Epidermal melanocyte (primary cell): ENCODE data around the gene NPAS3.

ENCODE experiments used
- DNase-seq: peaks from one replicate; pipeline ENCODE4 v3.0.0; 2011; ENCODE audit warnings: low spot score; ENCODE audit not compliant: insufficient read length

The NPAS3 gene

DNA sequence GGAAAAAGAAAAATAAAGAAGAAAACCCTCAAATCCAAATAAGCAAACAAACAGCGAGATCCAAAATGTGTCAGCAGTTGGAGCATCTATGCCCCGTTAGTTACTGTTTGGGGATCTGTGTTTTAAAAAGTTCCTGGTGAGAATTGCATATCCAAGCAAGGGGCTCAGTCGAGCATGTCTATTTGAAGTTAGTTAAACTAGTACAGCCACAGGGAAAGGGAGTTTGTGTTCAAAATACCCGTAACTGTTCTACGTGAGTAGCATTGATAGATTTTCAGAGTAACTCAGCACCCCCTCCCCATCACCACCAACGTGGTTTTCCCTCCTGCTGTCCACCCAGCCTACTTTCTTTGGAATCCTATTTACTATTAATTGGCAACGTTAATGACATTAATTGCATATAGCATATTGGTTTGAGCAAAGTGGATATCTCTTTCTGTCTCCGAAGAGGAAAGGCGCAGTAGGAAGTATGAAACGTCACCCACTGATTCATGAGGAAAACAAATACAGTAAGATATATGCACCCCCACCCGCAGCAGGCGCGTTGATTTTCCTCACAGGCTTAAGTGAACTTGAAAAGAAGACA lies 1.5 kb downstream of the NPAS3 start:
- DNase-seq: no peak

DNA sequence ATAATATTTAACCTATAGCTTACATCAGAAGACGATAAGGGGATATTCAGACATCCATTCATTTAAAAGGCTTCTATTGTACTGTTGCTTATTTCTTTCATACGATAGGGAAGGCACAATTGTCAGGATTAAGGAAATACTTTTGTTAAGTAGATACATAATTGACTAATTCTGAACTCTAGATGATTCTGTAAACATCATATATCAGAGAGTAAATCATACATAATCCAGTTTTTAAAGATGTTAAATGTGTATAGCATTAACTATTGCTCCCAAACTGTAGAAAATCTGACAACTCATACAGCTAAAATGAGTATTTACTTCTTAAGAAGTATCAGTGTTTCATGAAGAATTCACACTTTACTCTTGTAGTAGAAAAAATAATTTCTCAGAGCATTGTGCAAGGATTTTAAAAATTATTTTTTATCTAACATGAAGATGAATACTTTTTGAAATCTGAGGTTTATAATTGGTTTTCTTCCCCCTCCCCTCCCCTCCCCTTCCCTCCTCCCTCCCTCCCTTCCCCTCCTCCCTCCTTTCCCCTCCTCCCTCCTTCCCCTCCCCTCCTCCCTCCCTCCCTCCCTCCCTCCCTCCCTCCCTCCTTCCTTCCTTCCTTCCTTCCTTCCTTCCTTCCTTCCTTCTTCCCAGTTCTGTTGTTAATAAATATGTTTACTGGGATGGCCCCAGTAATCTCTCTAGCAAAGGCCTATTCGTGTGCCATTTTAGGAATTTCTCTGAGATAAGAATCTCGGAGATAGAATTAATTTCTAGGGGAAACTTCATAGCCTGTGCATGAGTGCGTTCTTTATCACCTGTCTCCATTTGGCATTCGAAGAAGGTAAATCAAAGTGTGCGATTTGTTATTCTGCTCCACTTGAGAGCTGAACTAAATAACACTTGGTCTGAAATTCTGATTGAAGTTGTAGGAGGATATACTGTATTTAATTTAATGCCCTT lies 2.3 kb downstream of the NPAS3 start:
- no peak for DNase-seq

DNA sequence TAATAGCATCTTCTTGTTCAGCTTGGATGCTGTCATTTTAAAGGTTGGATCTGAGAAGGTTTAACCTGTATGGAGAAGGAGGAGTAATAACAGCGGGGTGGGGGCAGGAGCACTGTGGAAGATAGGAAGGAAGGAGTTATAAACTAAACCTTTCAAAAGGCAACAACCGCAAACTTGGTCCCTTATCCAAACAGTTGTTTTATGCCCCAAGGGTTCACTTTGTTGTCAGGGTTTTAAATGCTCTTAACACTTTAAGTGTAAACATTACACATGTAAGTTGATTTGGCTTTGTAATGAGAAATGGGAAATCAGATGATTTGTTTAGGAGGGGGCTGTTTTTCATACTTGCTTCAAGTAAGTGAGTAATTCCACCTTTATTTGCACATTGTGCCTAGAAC lies 3.0 kb downstream of the NPAS3 start:
- no peak for DNase-seq

DNA sequence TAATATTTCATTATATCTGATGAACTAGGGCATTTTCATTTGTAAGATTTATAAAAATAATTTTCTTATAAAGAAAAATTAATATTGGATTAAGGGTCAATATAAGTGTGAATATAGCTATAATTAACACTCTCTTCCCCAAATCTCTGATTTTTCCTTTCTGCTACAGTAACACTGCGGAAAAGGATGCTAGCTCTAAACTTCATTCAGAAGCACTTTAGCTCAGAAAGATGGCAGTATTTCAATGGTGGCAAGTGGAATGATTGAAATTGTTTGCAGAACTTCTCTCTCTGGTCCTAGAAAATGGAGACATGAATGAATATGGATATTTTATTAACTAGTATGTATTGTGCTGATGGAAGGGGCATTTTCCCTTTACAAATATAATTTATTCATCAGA lies 8.4 kb downstream of the NPAS3 start:
- no peak for DNase-seq

DNA sequence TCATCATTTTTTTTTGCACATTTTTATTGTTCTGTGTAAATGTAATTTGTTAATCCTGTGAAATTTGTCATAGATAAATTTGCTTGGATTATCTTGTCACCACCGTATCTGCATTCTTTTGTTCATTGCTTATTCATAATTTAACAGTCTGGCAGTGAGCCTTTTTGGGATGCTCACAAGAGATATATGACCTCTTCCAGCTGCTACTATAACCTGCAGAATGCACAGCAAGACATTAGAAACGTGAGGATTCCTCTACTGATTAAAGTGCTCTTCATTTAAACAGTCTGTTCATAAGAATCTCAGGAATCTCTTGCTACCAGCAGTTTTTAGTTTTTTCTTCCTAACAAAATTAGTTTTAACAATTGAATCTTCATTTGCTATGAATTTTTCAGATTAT lies 9.1 kb downstream of the NPAS3 start:
- DNase-seq: no peak

DNA sequence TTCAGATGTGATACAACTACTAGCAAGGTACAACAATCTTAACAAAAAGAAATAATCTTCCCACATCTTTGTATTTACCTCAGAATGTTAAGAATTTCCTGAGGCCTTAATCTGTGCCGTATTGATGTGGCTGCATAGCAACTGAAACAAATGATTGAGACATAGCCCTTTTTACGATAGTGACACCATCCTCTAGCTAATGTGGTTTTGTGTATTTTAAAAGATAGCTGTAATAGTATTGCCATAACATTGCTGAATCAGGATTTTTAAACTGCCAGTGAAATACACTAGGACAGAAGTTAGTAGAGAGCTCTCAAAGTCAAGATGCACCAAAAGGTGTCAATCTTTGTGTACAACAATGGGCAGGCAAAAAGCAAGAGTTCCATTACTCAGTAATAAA lies 11.9 kb downstream of the NPAS3 start:
- DNase-seq: no peak

DNA sequence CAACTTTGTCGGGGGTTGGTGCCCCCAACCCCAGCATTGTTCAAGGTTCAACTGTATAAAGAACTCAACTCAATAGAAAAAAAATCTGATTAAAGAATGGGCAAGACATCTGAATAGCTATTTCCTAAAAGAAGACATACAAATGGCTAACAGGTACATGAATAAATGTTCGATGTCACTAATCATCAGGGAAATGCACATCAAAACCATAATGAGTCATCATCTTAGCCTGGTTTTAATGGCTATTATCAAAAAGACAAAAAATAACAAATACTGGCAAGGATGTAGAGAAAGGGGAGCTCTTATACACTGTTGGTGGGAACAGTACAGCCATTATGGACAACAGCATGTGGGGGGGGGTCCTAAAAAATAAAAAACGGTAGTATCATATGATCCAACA lies 28.7 kb downstream of the NPAS3 start:
- DNase-seq: no peak

DNA sequence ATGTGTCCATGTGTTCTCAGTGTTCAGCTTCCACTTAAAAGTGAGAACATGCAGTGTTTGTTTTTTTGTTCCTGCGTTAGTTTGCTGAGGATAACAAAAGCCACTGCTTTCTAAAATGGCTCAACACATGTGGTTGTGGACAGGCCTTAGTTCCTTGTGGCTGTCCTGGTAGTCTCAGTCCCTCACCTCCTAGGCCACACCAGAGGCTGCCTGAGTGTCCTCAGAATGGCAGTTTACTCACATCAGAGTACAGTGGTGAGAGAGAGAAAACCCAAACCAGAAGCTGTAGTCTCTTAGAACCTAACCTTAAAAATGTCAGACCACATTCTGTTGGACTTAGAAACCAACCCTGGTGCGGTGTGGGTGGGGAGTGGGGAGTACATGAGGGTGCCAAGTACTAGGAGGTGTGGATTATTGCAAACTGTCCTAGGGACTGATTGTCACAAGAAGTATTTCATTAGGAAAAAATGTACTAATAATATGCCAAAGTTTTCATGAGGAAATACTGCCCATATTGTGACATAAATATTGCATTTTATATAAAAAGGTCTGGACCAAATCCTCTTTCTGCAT lies 30.4 kb downstream of the NPAS3 start:
- DNase-seq: no peak

DNA sequence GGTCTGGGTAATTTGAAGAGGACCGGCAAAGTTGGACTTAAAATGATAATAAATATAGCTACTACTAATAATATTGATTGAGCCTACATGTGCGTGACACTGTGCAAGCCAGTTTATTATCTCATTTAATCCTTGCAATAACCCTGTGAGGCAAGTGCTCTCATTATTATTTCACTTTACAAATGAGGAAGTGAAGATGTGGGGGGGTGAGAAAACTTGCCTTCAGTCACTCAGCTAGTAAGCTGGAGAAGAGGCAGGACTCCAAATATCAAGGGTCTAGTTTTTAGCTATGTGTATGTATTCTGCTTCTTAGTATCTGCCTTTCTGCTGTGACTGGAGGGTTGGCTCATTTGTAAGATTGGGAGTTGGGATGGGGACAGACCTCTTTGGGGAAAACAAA lies 39.2 kb downstream of the NPAS3 start:
- DNase-seq: no peak

DNA sequence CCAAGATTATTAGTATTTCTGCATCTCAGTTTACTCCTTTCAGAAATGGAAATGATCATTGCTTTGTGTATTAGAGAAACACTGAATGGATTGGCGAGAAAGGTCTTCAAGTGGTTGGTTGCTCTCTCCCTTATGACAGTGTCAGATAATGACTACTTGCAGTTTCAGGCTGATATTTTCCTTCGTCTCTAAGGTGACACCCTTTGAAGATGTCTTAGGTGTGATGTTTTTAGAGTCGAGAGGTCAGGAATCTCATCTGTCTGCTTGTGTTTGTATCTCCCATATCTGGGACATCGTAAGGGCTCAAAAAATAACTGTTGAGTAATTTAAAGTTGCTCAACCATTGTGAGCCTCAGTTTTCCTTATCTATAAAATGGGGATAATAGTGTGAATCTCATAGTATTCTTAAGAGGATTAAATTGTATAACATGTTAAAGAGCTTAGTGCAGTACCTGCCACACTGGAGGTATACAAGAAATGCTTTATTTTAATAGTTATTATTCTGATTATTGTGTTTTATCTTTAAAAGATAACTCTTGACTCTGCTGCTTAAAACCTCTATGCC lies 40.1 kb downstream of the NPAS3 start:
- no peak for DNase-seq

DNA sequence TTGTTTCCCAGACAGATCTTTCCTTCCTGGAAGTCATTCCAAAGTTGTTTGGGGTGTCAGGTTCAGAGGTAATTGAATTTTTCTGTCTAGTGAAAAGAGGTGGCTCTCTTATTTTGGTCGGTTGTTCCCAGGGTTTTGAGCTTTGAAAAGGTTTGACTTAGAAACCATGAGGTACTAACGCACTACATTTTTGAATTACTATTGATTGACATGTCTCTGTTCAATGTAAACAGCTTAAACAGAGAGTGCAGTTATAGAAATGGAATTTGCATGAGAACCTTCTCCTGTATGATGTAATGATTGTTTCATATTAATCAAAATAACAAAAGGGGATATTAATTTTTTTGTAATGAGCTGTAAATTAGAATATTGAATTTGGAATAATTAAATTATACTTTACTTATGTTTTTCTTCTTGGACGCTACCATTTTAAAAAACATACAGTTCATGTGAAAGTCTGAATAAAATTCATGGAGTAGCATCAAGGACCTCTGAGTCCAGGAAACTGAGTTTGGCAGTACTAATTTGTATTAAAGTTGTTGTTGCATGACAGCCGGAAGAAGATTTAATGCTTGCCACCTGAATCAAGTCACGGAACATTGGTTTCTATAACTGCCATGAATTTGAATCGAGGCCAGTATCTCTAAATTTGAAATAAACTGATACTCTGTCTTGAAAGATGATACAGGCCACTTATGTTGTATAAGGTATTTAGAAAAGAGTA lies 41.7 kb downstream of the NPAS3 start:
- DNase-seq: no peak

DNA sequence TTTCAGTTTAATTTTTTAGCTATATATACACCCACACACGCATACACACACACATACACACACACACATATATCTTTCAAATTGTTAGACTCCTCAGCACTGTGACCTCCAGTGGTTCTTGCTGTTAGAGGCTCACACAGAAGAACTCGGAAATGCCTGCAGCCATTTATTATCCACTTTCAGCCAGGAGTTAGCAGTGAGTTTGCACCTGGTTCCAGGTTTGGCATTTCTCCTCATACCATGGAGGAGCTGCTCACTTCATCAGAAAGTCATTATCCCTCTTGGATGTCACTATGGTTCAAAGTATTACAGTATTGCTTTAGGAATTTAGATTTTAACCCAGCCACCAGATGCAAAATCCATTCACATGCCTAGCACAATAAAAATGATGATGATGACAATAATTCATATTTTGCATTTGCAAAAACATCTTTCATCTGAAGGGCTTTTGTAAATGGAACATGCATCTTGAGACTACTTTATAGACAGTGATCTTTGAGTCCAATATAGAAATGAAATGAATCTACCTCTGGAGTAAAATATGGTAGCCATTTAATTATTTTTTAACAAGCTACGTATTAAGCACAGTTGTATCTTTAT lies 42.3 kb downstream of the NPAS3 start:
- DNase-seq: no peak

DNA sequence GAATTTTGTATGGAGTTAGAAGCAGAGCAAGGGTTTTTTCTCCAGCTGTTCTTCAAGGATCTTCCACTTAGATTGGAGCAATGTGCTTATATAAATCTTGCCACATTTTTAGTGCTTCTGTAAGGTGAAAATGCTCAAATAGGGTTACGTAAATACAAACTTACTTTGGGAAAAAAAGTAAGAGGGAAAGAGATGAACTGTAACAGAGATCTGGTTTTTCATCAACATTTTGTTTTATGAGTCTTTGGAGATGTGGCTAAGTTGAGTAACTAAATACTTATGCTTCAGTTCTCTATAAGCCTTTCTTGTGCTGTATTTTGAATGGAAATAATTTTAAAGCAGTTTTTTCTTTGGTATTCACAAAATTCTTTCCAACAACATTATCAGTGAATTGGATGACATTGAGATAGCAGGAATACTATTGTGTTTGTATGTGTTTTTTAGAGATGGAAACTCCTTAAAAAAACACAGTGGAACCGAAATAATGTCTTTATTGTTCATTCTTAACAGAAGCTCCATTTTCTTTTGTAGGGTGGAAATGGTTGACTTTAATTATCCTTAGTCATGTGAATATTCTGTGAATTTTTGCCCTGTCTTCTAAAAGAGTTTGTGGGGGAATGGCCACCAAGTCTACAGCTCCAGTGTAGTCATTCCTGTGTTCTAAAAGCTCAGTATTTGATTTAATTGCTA lies 45.7 kb downstream of the NPAS3 start:
- DNase-seq: no peak

DNA sequence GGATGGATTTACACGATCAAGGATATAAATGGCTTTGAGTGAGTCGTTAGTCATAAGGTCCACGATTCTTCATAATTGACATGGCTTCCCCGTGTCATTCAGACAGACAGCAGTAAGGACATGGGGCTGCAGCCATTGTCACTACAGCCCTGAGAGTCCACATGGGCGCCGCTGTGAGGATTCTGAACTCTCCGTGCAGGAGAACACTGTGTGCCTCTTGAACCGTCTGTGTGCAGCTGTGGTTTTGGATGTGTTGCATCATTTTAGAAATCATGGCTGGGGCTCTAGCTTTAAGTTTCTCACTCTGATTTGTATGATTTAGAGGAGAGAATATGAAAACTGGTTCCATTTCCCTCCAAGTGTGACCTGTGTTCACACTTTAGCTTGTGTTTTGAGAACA lies 47.2 kb downstream of the NPAS3 start:
- DNase-seq: no peak

DNA sequence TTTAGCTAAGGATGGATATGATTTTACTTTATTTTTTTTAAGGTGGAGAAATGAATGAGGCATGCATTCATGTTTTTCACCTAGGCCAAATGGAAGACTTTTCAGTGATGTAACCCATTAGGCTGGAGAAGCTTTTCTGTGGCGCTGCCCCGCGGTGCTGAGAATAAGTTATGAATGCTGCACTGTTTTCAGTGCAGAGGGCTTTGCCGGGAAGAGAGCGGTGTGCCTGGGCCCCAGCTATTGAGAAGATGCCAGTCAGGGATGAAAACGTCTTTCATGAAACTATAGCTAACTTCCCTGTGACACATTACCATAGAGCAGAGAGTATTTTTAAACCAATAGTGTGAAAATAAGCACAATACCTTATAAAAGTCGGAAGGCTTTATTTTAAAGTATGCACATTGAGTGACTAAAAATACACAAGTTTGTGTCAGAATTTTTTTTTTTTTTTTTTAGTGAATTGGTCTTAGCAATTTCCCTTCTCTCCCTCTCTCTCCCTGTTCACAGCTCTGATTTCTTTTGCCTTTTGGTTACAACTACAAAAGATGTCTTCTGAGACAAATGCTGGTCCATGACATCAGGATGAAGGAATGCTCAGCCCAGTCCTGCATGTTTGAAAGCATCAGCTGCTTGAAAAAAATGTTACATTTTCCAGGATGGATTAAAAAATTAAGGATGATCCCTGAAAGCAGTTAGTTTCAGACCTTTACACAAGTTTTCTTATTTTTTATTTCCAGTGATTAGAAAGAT lies 48.3 kb downstream of the NPAS3 start:
- peak; percentile 49 for DNase-seq

DNA sequence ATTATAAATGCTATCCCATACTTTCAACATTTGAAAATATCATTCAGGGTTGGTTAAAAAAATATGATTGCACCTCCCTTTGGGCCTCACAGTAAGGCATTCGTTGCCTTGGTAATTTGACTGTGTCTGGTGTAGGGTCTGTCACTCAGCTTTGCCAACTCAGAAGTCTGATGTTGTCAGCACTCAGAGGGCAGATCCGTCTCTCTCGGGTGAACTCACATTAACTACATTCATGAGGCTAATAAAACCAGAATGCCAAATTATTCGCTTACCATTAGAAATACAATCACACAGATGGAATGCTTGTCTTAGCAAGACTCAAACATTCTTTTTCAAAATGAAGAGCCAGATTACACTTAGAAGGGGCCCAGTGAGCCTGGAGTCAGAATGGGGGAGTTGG lies 53.0 kb downstream of the NPAS3 start:
- no peak for DNase-seq

DNA sequence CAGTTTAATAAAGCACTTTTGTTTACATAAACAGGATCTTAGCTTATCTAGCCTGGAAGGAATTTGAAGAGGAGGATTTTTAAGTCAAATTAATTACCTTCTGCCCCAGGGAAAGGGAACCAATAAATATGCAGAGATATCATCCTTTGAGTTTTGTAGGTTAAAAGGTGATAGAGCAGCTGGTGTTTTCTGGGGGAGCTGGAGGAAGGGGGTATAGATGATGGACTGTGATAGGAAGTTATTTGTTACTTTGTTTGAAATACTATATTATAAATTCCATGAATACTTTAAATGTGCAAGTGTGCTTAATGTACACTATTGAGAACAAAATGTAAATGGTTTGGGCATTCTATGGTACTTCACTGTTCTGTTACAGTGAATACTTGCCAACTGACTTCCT lies 55.2 kb downstream of the NPAS3 start:
- no peak for DNase-seq

DNA sequence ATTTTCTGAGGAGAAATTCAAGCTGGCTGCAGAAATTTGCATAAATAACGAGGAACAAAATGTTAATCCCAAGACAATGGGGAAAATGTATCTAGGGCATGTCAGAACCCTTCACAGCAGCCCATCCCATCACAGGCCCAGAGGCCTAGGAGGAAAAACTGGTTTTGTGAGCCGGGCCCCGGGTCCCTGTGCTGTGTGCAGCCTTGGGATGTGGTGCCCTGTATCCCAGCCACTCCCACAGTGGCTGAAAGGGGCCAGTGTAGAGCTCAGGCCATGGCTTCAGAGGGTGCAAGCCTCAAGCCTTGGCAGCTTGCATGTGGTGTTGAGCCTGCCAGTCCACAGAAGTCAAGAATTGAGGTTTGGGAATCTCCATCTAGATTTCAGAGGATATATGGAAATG lies 57.7 kb downstream of the NPAS3 start:
- DNase-seq: no peak

DNA sequence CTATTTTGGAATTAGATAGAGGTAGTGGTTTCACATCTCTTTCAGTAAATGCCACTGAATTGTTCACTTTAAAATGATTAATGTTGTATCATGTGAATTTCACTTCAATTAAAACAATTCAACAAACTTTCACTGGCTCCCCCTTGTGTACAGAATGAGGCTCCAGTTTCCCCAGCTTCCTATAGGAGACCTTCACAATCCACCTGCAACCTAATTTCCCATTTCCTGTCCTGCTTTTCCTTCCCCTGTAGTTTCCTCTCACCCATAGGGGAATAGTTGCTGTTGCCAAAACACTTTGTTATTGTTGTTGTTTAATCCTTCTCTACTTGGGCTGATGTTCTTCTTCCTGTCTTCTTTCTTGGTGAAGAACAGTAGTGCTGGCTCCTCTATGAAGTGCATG lies 59.8 kb downstream of the NPAS3 start:
- no peak for DNase-seq

DNA sequence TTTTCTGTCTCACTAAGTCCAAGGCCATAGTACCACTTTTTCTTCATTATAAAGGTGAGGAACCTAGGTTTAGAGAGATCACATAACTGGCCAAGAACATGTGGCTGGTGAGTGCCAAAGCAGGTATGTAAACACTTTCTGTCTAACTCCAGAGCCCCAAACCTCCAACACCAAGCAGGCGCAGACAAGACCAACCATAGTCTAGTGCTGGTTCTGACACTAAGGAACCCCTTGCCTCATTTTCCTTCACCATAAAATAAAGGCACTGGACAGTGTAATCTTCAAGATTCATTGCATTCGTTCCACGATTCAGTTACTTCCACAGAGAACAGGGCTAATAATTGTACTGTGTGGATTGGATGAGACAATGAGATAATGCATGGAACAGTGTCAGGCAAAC lies 71.0 kb downstream of the NPAS3 start:
- no peak for DNase-seq
